ENCODE data around the gene VASN.
"Not testable (repeated sequence)": the region's sequence is repeated elsewhere in the genome, so short reads cannot be mapped to it uniquely, and the experiment has no call there.

The VASN gene

DNA sequence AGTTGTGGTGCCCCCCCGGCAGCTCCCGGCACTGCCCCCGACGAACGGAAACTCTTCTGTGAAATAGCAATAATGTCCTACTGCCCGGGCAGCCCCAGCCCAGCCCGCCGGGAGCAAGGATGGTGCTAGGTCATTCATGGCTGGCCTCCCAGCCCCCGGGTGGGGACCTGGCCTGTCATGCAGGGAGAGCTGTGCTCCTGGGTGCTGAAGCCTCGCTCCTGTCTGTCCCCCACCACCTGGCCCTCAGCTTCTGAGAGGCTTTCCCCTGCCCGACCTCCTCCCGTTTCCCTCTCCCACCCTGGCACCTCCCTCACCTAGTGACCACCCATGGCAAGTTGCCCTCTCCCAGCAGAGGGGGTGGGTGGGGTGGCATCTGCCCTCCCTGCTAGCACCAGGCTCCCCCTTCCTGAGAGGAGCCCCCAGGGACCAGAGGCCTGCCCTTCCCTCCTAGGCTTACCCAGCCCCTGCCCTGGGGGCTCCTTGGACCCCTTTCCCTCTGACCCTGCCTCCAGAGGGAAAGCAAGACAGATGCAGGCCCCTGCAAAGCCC lies 34.0 kb upstream of the VASN start:
- DNase-seq = no peak

DNA sequence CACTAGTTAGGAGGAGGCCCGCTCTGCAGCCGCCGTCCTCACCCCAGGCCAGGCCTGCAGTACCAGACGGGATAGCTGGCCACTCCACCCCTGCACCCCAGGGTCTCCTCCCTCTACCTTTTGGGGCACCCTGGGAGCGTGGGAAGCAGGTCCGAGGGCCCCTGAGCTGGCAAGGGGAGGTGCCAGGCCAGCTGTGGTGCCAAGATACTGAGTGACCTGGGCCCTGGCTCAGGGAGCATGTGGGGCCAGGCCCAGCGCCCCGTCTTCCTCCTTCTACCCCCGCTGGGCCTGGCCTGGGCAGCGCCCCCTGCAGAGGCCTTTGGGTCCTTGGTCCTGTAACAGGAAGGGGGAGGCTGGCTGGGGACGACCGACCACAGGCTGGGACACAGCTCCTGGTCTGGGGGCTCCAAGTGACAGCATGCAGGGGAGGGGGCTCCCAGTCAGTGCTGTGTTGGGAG lies 33.5 kb upstream of the VASN start:
- DNase-seq = no peak

DNA sequence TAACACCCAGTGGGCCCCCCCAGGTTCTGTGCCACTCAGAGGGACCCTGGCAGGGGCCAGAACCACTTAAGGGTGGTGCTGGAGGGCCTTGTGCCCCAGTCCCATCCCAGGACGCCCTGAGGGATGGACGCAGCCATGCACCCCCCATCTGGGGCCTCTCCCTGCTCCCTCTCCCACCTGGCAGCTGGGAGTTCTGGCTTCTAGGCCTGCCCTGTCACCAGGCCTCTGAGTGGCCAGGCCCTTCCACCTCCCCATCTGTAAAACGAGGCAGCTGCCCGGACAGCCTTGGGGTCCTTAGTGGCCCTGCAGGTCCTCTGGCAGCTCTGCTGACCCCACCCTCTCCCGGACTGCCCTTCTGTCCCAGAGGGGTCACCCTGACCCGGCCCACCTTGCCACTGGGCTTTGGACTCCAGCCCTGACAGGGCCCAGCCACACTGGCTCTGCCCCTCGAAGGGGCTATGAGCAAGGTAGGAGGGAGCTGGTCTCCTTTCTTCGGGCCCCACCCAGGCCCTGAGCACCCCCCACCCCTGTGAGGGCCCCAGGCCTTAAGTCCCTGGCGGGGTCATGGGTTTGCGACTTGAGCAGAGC lies 32.8 kb upstream of the VASN start:
- DNase-seq = no peak

DNA sequence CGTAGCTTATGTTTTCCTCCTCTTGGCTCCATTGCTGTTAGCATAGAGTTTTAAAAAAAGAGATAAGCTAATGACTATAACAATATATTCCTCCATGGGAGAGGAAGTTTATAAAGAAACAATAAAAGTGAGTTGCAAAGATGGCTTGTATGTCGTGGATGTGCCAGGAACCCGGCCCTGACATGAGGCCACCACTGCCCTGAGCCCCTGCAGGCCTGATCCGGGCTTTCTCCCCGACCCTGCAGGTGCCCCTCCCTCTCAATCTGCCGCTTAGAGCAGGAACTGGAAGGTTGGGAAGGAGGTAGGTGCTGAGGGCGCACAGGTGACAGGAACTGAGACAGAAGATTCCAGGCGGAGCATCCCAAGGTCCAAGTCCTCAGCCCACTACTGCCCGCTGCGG lies 32.2 kb upstream of the VASN start:
- DNase-seq = no peak

DNA sequence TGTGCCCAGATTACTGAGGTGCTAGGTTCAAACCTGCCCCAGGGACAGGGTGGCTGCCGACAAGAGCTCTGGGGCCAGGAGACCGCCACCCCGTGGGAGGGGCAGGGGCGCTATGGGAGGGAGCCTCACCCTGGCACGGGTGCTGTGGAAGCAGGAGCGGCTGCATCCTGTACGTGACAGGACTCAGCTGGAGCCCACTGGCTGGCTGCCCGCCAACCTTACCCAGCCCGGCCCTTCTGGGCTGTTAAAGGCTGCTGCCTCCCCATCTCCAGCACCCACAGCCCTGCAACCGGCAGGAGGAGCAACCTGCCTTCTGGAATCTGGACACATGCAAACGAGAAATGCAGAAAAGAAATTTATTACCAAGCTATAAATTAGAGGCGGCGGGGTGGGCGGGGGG lies 31.7 kb upstream of the VASN start:
- no peak for DNase-seq

DNA sequence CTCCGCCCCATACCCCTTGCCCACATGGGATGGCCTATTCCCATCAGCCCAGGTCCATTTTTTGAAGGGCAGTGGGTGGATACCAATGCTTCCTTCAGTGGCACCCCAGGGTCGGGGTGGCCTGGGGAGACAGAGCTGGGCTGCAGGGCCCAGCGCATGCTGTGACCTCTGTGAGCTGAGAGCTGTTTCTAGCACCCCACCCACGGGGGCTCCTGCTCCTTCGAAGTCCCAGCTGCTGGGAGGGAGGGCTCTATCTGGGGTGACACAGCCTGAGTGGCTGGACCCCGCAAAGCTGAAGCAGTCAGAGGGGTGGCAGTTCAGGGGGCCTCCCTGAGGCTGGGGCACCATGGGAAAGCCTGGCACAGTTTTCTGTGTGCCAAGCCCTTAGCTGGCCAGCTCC lies 31.2 kb upstream of the VASN start:
- no peak for DNase-seq

DNA sequence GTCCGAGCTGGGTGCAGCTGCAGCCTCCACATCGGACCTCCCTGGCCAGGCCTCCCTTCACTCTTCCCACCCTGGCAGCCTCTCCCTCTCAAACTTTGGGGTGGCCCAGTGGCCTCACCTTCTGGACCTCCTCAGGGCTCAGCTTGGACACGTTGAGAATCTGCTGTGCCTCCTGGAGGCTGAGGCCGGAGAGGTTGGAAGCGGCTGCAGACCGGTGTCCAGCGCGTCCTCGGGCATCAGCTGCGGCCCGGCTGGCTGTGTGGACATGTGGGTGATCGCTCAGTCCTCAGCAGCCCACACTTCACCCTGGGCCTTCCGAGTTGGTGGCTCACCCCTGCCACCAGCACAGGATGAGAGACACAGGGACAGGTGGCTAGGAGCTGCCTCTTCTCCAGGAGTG lies 30.4 kb upstream of the VASN start:
- DNase-seq = no peak

DNA sequence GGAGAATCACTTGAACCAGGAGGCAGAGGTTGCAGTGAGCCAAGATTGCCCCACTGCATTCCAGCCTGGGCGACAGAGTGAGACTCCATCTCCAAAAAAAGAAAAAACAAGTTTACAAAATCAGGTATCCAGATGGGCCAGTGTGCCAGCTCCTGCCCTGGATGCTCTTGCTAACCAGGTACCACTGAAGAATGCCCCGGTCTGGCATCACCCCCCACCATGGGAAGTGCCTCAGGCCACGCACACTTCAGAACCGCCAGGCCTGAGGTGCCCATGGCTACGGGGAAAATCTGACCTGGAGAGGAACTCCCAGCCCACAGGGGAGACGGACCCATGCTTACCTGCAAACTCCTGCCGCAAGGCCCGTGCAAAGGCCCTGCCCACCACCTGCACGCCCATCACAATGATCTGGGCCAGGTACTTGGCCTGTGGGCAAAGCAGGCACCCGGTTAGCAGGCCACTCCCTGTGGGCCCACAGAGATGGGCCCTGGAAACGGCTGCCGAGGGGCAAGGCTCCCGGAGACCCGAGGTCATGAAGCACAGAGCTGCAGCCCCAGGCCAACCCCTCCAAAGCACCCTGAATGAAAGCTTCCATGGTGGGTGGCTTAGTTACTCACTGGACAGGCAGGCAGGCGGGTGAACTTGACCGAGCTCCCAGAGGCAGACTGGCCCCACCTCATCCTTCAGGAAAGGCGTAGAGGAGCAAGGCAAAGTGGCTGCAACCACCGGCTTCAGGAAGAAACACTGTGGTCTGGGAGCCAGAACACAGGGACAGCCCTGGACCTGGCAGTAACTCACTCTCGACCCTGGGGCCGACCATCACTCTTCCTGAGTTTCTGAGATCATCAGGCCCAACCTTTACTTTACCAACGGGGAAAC lies 28.5 kb upstream of the VASN start:
- DNase-seq = no peak

DNA sequence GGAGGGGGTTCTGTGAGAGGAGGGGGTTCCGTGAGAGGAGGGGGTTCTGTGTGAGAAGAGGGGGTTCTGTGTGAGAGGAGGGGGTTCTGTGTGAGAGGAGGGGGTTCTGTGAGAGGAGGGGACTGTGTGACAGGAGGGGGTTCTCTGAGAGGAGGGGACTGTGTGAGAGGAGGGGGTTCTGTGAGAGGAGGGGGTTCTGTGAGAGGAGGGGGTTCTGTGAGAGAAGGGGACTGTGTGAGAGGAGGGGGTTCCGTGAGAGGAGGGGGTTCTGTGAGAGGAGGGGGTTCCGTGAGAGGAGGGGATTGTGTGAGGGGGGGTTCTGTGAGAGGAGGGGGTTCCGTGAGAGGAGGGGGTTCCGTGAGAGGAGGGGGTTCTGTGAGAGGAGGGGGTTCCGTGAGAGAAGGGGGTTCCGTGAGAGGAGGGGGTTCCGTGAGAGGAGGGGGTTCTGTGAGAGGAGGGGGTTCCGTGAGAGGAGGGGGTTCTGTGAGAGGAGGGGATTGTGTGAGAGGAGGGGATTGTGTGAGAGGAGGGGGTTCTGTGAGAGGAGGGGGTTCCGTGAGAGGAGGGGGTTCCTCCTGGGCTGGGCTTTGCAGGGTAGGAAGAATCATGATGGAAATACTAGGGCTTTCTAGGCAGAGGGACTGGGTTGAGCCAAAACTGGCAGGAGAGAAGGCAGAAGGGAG lies 27.2 kb upstream of the VASN start:
- DNase-seq = not testable (repeated sequence)

DNA sequence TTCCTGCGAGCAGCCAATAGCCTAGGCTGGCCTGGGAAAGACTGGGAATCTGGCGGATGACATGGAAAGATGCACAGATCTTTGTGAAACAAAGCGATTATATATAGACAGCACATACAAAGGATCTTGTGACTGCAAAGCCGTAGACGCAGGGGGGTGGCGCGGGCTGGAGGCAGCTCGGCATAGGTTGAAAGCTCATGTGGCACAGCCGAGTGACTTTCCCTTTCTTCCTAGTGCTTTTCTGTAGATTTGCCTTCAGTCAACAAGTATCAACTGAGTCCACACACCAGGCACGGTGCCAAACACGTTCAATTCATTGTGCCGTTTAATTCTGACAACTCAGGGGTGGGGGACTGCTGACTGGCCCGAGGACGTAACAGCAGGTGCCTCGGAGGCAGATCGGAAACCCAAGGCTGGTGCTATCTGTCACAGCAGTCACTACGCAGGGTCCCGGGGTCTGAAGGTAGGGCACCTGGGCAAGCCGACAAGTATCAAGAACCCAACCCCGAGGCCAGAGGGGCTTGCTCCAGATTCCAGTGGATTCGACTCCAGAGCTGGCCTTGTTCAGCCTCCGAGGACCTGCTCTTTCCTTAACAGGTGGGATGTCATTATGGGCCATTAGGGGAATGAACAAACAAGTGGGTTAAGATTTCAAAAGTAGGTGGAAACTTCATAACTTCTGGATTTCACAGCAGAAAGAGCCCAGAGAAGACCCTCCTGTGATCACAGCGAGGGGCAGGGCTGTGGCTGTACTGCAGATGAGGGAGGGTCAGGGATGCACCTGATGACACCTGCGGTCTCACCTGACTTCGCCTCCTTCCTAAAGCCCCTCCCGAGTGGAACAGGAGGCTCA lies 26.4 kb upstream of the VASN start:
- DNase-seq = no peak

DNA sequence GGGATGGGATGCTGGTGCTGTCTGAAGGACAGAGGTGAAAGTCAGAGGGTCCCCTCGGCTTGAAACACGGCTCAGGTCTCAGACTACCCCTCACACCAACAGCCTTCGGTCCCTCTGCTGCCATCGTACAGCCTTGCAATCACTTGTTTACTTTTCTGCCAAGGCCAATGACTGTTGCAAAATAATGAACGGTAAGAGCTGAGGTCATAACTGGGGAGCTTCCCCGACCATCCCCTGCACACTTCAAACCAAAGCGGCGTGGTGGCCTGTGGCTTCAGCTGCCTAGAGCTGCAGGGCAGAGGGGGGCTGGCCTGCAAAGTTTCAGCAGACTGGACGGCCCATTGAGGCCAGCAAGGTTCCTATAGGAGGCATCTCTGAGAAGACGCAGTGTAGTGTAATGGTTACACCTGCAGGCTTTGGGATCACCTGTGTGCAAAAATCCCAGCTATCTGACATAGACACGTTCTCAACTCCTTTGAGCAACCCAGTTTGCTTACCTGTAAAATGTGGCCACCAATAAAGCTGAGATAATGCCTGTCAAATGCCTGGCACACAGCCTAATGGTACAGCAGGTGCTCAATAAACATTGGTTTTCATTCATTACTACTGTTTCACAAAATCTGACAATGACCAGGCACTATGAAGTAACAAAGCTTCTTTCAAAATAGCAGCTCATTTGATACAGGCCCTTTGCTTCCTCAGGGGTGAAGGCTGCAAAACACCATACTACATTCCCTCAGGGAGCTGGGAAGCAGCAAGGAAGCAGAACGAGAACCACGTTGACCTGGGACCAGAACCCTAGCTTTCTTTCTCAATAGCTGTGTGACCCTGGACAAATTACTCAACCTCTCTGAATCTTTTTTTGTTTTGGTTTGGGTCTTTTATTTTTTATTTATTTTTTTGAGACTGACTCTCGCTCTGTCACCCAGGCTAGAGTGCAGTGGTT lies 25.5 kb upstream of the VASN start:
- DNase-seq = no peak

DNA sequence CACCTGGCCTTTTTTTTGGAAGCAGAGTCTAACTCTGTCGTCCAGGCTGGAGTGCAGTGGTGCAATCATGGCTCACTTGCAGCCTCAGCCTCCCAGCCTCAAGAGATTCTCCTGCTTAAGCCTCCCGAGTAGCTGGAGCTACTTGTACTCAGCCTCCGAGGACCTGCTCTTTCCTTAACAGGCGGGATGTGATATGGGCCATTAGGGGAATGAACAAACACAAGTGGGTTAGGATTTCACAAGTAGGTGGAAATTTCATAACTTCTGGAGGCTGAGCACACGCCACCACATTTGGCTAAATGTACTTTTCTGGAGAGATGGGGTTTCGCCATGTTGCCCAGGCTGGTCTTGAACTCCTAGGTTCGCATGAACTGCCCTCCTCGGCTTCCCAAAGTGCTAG lies 24.6 kb upstream of the VASN start:
- DNase-seq = no peak

DNA sequence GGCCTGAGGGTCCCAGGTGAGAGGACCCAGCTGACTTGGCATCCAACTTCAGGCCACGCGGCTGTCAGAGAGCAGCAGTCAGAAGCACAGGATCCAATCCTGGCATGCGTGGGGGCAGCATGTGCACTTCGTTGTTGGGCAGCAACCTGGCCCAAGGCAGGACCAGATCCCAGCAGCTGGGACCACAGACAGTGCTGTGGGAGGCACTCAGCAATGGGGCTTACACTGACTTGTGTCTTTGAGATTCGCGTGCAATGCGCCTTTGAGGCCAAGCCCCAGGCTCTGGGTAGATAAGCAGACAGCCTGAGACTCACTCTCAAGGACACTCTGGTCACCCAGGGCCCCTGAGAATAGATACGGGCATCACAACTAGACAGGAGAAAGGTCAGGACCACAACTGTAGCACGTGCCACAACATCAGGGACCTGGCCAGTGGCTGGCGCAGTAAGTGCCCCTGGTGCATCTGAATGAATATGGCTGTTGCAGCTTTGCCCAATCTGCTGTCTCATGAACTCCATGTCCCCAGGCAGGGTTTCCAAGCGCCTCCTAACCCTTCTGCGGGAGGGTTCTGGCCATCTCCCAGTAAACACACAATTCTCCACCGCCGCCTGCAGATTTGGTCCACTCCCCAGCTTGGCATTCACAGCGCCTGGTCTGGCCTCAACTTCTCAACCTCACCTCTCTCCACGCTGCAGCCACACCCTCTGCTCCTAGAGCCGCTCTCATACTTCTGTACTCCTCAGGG lies 23.7 kb upstream of the VASN start:
- no peak for DNase-seq

DNA sequence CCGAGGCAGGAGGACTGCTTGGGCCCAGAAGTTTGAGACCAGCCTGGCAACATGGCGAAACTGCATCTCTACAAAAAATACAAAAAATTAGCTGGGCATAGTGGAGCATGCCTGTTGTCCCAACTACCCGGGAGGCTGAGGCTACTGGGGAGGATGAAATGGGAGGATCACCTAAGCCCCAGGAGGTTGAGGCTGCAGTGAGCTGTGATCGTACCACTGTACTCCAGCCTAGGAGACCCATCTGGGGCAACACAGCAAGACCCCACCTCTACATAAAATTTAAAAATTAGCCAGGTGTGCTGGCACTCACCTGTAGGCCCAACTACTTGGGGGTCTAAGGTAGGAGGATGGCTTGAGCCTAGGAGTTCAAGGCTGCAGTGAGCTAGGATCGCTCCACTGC lies 22.3 kb upstream of the VASN start:
- DNase-seq = no peak

DNA sequence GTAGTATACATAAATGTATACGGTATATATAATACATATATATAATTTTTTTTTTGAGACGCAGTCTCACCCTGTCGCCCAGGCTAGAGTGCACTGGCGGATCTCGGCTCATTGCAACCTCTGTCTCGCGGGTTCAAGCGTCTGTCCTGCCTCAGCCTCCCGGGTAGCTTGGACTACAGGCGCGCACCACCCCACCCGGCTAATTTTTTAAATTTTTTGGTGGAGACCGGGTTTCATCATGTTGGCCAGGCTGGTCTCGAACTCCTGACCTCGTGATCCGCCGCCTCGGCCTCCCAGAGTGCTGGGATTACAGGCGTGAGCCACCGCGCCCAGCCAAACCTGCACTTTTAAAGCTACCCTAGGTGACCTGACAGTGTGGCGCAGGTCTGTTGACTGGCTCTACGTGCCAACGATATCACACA lies 21.3 kb upstream of the VASN start:
- DNase-seq = no peak

DNA sequence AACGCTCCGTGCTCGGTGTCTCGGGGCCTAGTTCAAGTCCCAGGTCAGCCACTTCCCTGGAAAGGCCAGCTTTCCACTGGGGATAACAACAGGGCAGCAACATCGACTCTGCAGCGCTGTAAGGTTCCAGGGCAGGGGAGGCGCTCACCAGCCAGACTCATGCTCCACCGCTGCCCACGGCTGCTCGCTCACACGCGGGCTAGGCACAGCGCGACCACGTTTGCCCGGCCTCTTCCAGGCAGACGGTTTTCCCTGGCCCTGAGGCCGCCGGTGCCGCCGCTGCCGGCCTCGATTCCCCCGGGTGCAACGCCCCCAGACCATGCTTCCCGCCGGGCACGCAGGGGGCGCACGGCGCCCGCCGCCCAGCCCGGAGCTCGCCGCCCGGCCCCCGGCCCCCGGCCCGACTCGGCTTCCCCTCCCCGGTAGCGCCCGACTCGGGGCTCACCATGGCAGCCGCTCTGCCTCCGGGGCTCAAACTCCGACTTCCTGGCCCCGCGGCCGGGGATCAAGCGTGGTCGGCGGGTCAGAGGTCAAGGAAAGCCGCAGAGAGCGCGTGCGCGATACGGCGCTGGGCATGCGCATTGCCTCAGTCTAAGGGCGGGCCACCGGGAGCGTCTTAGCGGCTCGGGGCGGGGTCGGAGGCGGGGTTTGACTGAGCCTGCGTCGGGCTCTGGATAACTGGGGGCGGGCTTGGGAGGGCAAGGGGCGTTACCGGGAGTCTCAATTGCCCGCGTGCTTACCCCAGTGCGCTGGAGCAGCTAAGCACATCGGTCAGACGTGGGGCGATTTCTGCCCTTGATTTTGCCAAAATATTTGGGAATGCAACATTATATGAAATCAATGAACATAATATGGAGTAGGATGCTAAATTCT lies 20.6 kb upstream of the VASN start, which contains the start of gene PAM16:
PAM16 (minus strand) TSS at position 535 of the 873 bp plus-strand sequence; CDS start at position 448, 87 bp downstream.
- peak; percentile 97 to 98 for DNase-seq

DNA sequence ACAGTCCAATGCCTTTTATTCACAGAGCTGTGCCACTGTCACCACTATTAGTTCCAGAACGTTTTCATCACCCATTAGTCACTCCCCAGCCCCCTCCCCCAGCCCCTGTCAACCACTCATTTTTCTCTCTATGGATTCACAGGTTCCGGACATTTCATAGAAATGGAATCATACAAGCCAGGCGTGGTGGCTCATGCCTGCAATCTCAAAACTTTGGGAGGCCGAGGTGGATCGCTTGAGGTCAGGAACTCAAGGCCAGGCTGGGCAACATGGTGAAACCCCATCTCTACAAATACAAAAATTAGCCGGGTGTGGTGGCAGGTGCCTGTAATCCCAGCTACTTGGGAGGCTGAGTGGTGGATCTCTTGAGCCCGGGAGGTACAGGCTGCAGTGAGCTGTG lies 19.8 kb upstream of the VASN start:
- no peak for DNase-seq

DNA sequence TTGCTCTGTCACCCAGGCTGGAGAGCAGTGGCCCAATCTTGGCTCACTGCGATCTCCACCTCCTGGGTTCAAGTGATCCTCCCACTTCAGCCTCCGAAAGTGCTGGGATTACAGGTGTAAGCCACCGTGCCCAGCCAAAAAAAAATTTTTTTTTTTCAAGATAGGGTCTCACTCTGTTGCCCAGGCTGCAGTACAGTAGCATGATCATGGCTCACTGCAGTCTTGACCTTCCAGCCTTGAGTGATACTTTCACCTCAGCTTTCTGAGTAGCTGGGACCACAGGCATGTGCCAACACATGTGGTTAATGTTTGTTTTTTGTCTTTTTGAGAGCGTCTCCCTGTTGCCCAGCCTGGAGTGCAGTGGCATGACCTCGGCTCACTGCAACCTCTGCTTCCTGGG lies 18.8 kb upstream of the VASN start:
- no peak for DNase-seq

DNA sequence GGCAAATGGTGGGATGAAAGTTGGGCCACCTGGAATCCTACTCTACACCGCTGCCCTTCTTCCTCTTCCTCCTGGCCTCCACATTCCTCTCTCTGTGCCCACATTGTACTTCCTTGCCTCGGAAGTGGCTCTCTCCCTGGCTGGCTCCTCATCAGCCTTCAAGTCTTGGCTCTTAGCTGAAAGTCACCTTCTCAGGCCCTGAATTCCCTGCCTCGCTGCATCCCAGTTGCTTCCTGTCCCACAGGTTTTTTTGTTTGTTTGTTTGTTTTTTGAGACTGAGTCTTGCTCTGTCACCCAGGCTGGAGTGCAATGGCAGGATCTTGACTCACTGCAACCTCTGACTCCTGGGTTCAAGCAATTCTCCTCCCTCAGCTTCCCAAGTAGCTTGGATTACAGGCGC lies 18.0 kb upstream of the VASN start:
- no peak for DNase-seq
